Kidney epithelial cell (primary cell): ENCODE results near the gene SFSWAP. TPM values are rescaled to one million over a fixed set of nuclear protein-coding genes. Genes with fewer than 3 reads are reported as not detected.
"Not testable (repeated sequence)": the region's sequence is repeated elsewhere in the genome, so short reads cannot be mapped to it uniquely, and the experiment has no call there.

ENCODE experiments used
- DNase-seq: peaks from one replicate; pipeline ENCODE4 v3.0.0-alpha.2; 2010; ENCODE audit warnings: low read depth
- H3K27me3 ChIP-seq: 2 replicates; pipeline ENCODE4 v1.6.0; 2011; ENCODE audit warnings: low read length; ENCODE audit not compliant: control insufficient read depth, insufficient read depth
- H3K36me3 ChIP-seq: 2 replicates; pipeline ENCODE4 v1.5.1; 2011; ENCODE audit warnings: low read length; ENCODE audit not compliant: control insufficient read depth, insufficient read depth
- H3K4me3 ChIP-seq: 2 replicates; pipeline ENCODE4 v1.5.1; 2011; ENCODE audit warnings: low read depth, mild to moderate bottlenecking, control low read depth, low read length
- CTCF ChIP-seq: IDR thresholded peaks from 2 replicates; pipeline ENCODE4 v1.5.1; 2011; ENCODE audit warnings: mild to moderate bottlenecking, moderate library complexity, low read length, control low read depth, inconsistent platforms; ENCODE audit not compliant: insufficient read depth, poor library complexity, severe bottlenecking
- total RNA-seq: library from RNA; depleted of rRNA; stranded (reverse); fragments of >200 nt; gene quantifications from 2 replicates; pipeline ENCODE4 v1.2.3, GENCODE V29; 2015

SFSWAP gene
- total RNA-seq, 1 donor from 2014 or later: 27.7 TPM

- peaks cover 7% of the 10 kb centered on the region for H3K27me3 ChIP-seq
- H3K36me3 ChIP-seq: no peaks in the 10 kb centered on the region
- no peak for TF ChIP-seq CTCF
- no peak for DNase-seq
- no peak overlapping the region for H3K4me3 ChIP-seq
Observed at GRCh38 chr12:131675126-131676080, 35.5 kb upstream of the SFSWAP start.

- no peak for DNase-seq
- no peak for TF ChIP-seq CTCF
Observed at GRCh38 chr12:131676544-131676943, 34.3 kb upstream of the SFSWAP start.

GRCh38 chr12:131677067-131677466 is 33.8 kb upstream of the SFSWAP start:
- not testable (repeated sequence) for H3K27me3 ChIP-seq, H3K4me3 ChIP-seq, DNase-seq, H3K36me3 ChIP-seq

More at GRCh38 chr12:131676544-131676943, 34.3 kb upstream of the SFSWAP start:
- H3K36me3 ChIP-seq: no peaks in the 10 kb centered on the region
- H3K27me3 ChIP-seq: peaks cover 7% of the 10 kb centered on the region
- H3K4me3 ChIP-seq: no peak overlapping the region

- Histone ChIP-seq H3K27me3 (peaks cover 3% of the 10 kb centered on the region), H3K36me3 (no peaks in the 10 kb centered on the region), H3K4me3 (no peak overlapping the region)
- TF ChIP-seq CTCF: no peak
- no peak for DNase-seq
Observed at GRCh38 chr12:131677699-131678098, 33.2 kb upstream of the SFSWAP start.

- H3K27me3 ChIP-seq, H3K4me3 ChIP-seq, DNase-seq, H3K36me3 ChIP-seq: not testable (repeated sequence)
Observed at GRCh38 chr12:131678389-131679181, 32.3 kb upstream of the SFSWAP start.

GRCh38 chr12:131679186-131679585 is 31.7 kb upstream of the SFSWAP start:
- H3K27me3 ChIP-seq, DNase-seq, H3K36me3 ChIP-seq, H3K4me3 ChIP-seq: not testable (repeated sequence)

GRCh38 chr12:131679816-131680215 is 31.1 kb upstream of the SFSWAP start:
- DNase-seq, H3K27me3 ChIP-seq, H3K4me3 ChIP-seq, H3K36me3 ChIP-seq: not testable (repeated sequence)

- H3K27me3 ChIP-seq, DNase-seq, H3K36me3 ChIP-seq, H3K4me3 ChIP-seq: not testable (repeated sequence)
Observed at GRCh38 chr12:131680392-131681256, 30.3 kb upstream of the SFSWAP start.
